Measurements from ENCODE around the gene BBIP1.

- TF ChIP-seq CTCF (IDR thresholded peaks at IDR 0.05; ENCODE audit: extremely low read depth in 1 of 2, insufficient read depth in 1 of 2, low read depth in 1 of 2, low read length in 2 of 2) (no peak), EZH2 (IDR thresholded peaks at IDR 0.05; ENCODE audit: borderline replicate concordance, low read depth, low read length, severe bottlenecking) (no peak), POLR2A (IDR thresholded peaks at IDR 0.05; ENCODE audit: low read depth, low read length) (no peak), MAX (IDR thresholded peaks at IDR 0.05; ENCODE audit: insufficient read depth, insufficient read length) (no peak), POLR2AphosphoS5 (IDR thresholded peaks at IDR 0.05; ENCODE audit: insufficient read depth, low read depth, low read length) (no peak), JUN (IDR thresholded peaks at IDR 0.05; ENCODE audit: borderline replicate concordance, insufficient read depth, insufficient read length, low read depth) (no peak), MYC (IDR thresholded peaks at IDR 0.05; ENCODE audit: low read depth, low read length) (no peak)
Observed at GRCh38 chr10:110915035-110915434, 3.9 kb downstream of the BBIP1 start.

Measured in endothelial cell of umbilical vein (primary cell).